ENCODE data around the gene DXO.

Gene DXO

DNA sequence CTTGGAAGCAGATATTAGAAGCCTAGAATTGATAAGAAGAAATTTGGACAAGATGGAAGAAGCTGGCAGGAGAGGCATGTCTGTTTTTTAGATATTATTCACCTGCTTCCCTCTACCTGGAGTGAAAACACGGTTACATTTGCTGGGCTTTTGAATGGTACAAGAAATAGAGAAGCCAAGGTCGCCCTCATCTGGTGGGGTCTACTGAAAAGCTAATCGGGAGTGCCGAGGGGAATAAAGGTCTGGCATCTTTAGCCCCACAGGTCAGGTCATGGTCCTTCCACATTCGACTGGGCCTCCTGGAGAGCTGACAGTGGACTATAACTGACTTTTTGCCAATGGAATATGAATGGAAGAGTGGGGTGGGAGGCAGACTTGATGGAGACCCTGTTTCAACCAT lies 49.0 kb downstream of the DXO start:
- DNase-seq: no peak

DNA sequence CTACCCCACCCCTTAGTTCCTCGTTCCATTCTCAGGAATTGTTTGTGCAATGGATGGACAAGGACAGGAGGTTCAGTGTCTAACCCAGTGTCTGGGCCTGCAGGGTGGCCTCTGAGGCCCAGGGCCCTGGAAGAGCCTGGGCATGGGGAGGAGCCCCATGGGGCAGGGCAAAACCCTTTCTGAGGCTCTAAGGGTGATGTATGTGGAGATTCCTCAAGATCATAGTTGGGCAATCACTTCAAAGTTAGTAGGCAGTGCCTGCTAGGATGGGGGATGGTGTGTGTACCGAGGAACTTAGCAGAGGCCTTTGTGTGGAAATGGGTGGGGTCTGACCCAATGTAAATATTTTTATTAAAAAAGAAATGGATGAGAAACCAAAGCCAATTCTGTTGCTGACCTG lies 51.1 kb downstream of the DXO start:
- no peak for DNase-seq

All from activated CD8-positive, alpha-beta memory T cell treated with anti-CD3 and anti-CD28 coated beads, Interleukin-2, amount 50 U/mL, for 48 hours (primary cell).